HepG2 (cell line): ENCODE measurements around the gene SPATA21. TPM values are rescaled to one million over a fixed set of nuclear protein-coding genes. Genes with fewer than 3 reads are reported as not detected.

Experiments
- ATAC-seq: fragments of 200-7000 bp; cut with Tn5 transposase; 3 replicates; pipeline ENCODE4 v1.9.1; 2020; ENCODE audit warnings: mild to moderate bottlenecking, moderate library complexity
- BruUV-seq: library from RNA; stranded (reverse); fragments of 400-500 nt; replicated peaks from 2 replicates; lab custom pipeline; 2021; lab: Mats Ljungman, UMichigan
- CTCF ChIA-PET: fragments of 300-600 bp; formaldehyde crosslinking; extraction: SDS; loops from one replicate; lab custom pipeline; 2021; ENCODE audit warnings: low total read pairs, inconsistent platforms, low intra/inter-chr PET ratio; lab: Yijun Ruan, JAX
- POLR2A ChIA-PET: fragments of 350-600 bp; sonication (Branson Sonifier 250); formaldehyde crosslinking; loops from one replicate; lab custom pipeline; 2020; ENCODE audit warnings: antibody characterized with exemption, inconsistent platforms; lab: Yijun Ruan, JAX
- DNase-seq: peaks from one replicate; pipeline ENCODE4 v3.0.0-alpha.2; 2015; ENCODE audit warnings: low spot score
- FAIRE-seq: peaks from 3 replicates; lab custom pipeline; 2011; peaks lifted over from hg19 to GRCh38; lab: Jason Lieb, UNC
- H2AFZ ChIP-seq: one replicate; pipeline ENCODE4 v1.6.1; 2011; ENCODE audit warnings: low read length, inconsistent platforms
- H3K27ac ChIP-seq: fragments of 300-600 bp; 3 replicates; pipeline ENCODE4 v1.8.0; 2011; ENCODE audit warnings: mixed run types, mild to moderate bottlenecking, mixed read lengths, low read length, inconsistent platforms; ENCODE audit not compliant: insufficient read depth; ENCODE audit errors: extremely low read length
- H3K27me3 ChIP-seq, 2 experiments: fragments of 200-600 bp in 1 of 2; 2 replicates in 1 of 2; 3 replicates in 1 of 2; pipeline versions ENCODE4 v1.6.0 to v1.8.0; 2011; ENCODE audit warnings: low read length in 2 of 2, mild to moderate bottlenecking in 2 of 2, moderate library complexity in 2 of 2, inconsistent platforms in 1 of 2; ENCODE audit not compliant: insufficient read depth in 2 of 2, control insufficient read depth in 1 of 2
- H3K36me3 ChIP-seq, 2 experiments: fragments of 200-600 bp in 1 of 2; replicated peaks in 1 of 2; 2 replicates in 1 of 2; 3 replicates in 1 of 2; pipeline versions ENCODE4 v1.5.1 to v1.8.0; 2011; ENCODE audit warnings: low read length in 2 of 2, inconsistent platforms in 1 of 2; ENCODE audit not compliant: insufficient read depth in 2 of 2, control insufficient read depth in 1 of 2
- H3K4me1 ChIP-seq: 2 replicates; pipeline ENCODE4 v1.5.1; 2012; ENCODE audit warnings: low read length, inconsistent platforms; ENCODE audit not compliant: insufficient read depth
- H3K4me2 ChIP-seq: 2 replicates; pipeline ENCODE4 v1.6.0; 2011; ENCODE audit warnings: low read depth, low read length, inconsistent platforms
- H3K4me3 ChIP-seq, 3 experiments: fragments of 200-600 bp in 1 of 3; sonication (generic), shearing (Covaris generic) in 1 of 3; replicated peaks in 1 of 3; 2 replicates each; pipeline ENCODE4 v1.5.1; 2011 to 2016; ENCODE audit warnings: low read length in 3 of 3, inconsistent platforms in 2 of 3, low read depth in 2 of 3, mild to moderate bottlenecking in 2 of 3, control low read depth in 1 of 3, mixed read lengths in 1 of 3; ENCODE audit not compliant: insufficient read depth in 1 of 3
- H3K79me2 ChIP-seq: one replicate; pipeline ENCODE4 v1.6.1; 2011; ENCODE audit warnings: low read length, inconsistent platforms; ENCODE audit not compliant: insufficient read depth
- H3K9ac ChIP-seq: 2 replicates; pipeline ENCODE4 v1.6.0; 2011; ENCODE audit warnings: mild to moderate bottlenecking, low read depth, low read length, inconsistent platforms; ENCODE audit not compliant: insufficient read depth
- H3K9me3 ChIP-seq: 2 replicates; pipeline ENCODE4 v1.5.1; 2012; ENCODE audit warnings: mild to moderate bottlenecking, low read length
- H4K20me1 ChIP-seq: 2 replicates; pipeline ENCODE4 v1.6.0; 2011; ENCODE audit warnings: inconsistent platforms, mild to moderate bottlenecking, low read length, moderate library complexity; ENCODE audit not compliant: insufficient read depth
- MTF2 ChIP-seq: sonication (generic); formaldehyde crosslinking; IDR thresholded peaks from 2 replicates; pipeline ENCODE4 v1.5.0; 2020; ENCODE audit warnings: missing genetic modification reagents, borderline replicate concordance
- NCOA1 ChIP-seq: sonication (generic); formaldehyde crosslinking; IDR thresholded peaks from 2 replicates; pipeline ENCODE4 v1.9.0; 2021; ENCODE audit warnings: missing genetic modification reagents
- NKX3-1 ChIP-seq: sonication (generic); formaldehyde crosslinking; IDR thresholded peaks from 2 replicates; pipeline ENCODE4 v1.5.0; 2020; ENCODE audit warnings: missing genetic modification reagents
- NONO ChIP-seq, 2 experiments: fragments of 450-650 bp in 1 of 2; sonication (generic) in 1 of 2; formaldehyde crosslinking in 1 of 2; IDR thresholded peaks in 1 of 2; conservative IDR thresholded peaks in 1 of 2; 2 replicates each; pipeline versions ENCODE4 v1.6.1 to v1.8.0; 2017 to 2022; ENCODE audit warnings: mild to moderate bottlenecking in 1 of 2, missing genetic modification reagents in 1 of 2, moderate library complexity in 1 of 2
- REPIN1 ChIP-seq: sonication (generic); formaldehyde crosslinking; IDR thresholded peaks from 2 replicates; pipeline ENCODE4 v1.8.0; 2022; ENCODE audit warnings: missing genetic modification reagents, low read depth, mild to moderate bottlenecking, borderline replicate concordance
- SP2 ChIP-seq: sonication (generic); formaldehyde crosslinking; IDR thresholded peaks from 2 replicates; pipeline ENCODE4 v1.5.1; 2020; ENCODE audit warnings: mild to moderate bottlenecking, missing genetic modification reagents
- ZNF224 ChIP-seq: sonication (generic); formaldehyde crosslinking; IDR thresholded peaks from 2 replicates; pipeline ENCODE4 v1.5.0; 2020; ENCODE audit warnings: mild to moderate bottlenecking, missing genetic modification reagents
- ZNF572 ChIP-seq: sonication (generic); formaldehyde crosslinking; IDR thresholded peaks from 2 replicates; pipeline ENCODE4 v1.5.1; 2020; ENCODE audit warnings: mild to moderate bottlenecking, missing genetic modification reagents
- ZNF629 ChIP-seq: sonication (generic); formaldehyde crosslinking; conservative IDR thresholded peaks from 2 replicates; pipeline ENCODE4 v1.5.0; 2020; ENCODE audit warnings: missing genetic modification reagents
- ZNF670 ChIP-seq: sonication (generic); formaldehyde crosslinking; IDR thresholded peaks from 2 replicates; pipeline ENCODE4 v1.8.0; 2022; ENCODE audit warnings: mild to moderate bottlenecking, missing genetic modification reagents, borderline replicate concordance
- ZNF710 ChIP-seq: sonication (generic); formaldehyde crosslinking; IDR thresholded peaks from 2 replicates; pipeline ENCODE4 v1.5.0; 2020; ENCODE audit warnings: mild to moderate bottlenecking, missing genetic modification reagents, borderline replicate concordance
- ZSCAN5A ChIP-seq: sonication (generic); formaldehyde crosslinking; IDR thresholded peaks from 2 replicates; pipeline ENCODE4 v1.8.0; 2022; ENCODE audit warnings: mild to moderate bottlenecking, missing genetic modification reagents, borderline replicate concordance
- WGBS: methylation state at CpG from one replicate; pipeline ENCODE4 v1.1.6; 2017; ENCODE audit warnings: low lambda C conversion rate; 5-methylcytosine and 5-hydroxymethylcytosine counted together
- in situ Hi-C: cut with HindIII; loops from 2 replicates; pipeline ENCODE4 v1.10.0; 2017; ENCODE audit warnings: low pct_unique_long_range_greater_than_20kb; ENCODE audit not compliant: extremely low pct_ligation_motif_present
- intact Hi-C: fragments of 100-400 bp; cut with micrococcal nuclease; formaldehyde crosslinking; loops from one replicate; pipeline ENCODE4 v1.10.0; 2022; ENCODE audit not compliant: unreplicated experiment
- polyA plus RNA-seq, 8 experiments: library from polyadenylated mRNA; depleted of rRNA in 3 of 8; stranded (reverse) in 7 of 8; unstranded in 1 of 8; fragments of >200 nt; fragmentation: Illumina TruSeq in 4 of 8; extraction: Trizol in 4 of 8; gene quantifications; 2 replicates each; pipeline versions ENCODE4 v1.2.1 to v1.2.3, GENCODE V29; 2011 to 2016; ENCODE audit warnings: low read depth in 4 of 8, missing spikeins in 1 of 8, mixed read lengths in 1 of 8; ENCODE audit not compliant: insufficient read depth in 1 of 8
- total RNA-seq, 5 experiments: library from RNA; depleted of rRNA; stranded (reverse); fragments of >200 nt; fragmentation: Illumina TruSeq; extraction: Trizol; gene quantifications; 2 replicates each; pipeline ENCODE4 v1.2.3, GENCODE V29; 2016; ENCODE audit warnings: low read depth in 1 of 5
- TF ChIP-seq, protein P1 (sequence below): sonication (generic); formaldehyde crosslinking; IDR thresholded peaks from 2 replicates; pipeline ENCODE4 v1.4.0; 2020; ENCODE audit warnings: missing genetic modification reagents, borderline replicate concordance

Gene SPATA21
- total and polyA plus RNA-seq, 2 of the 13 experiments (the other 11 are each of a cell fraction or from before 2014, with no cell fraction given) = 0.80 to 1.4 TPM

- ChIA-PET POLR2A (interaction anchor here (0.9 to 2.5 kb wide), 5 partner anchors 11 to 34 kb away, joined by 3 to 22 read pairs (median 5); partner anchors contain the start of gene SZRD1), CTCF (no interaction called here)
- Histone ChIP-seq H3K4me1 (peaks cover 37% of the 10 kb centered on the region), H3K4me2 (peak overlapping the region; percentile 96), H3K4me3 (peak overlapping the region; percentile 57 to 92 (median 66)), H3K36me3 (no peaks in the 10 kb centered on the region; a peak in 1 of 5 replicates), H3K79me2 (peaks cover 41% of the 10 kb centered on the region), H2AFZ (peak overlapping the region; percentile 59), H3K9ac (peak overlapping the region; percentile 93), H3K9me3 (no peaks in the 10 kb centered on the region), H4K20me1 (peaks cover 14% of the 10 kb centered on the region), H3K27me3 (no peaks in the 10 kb centered on the region; a peak in 1 of 5 replicates), H3K27ac (peak overlapping the region; percentile 74)
- FAIRE-seq = no peak
- intact Hi-C loops = loop anchor here (1.0 kb wide), 1 partner anchor 14 kb away; the partner anchor contains the start of gene SZRD1
- WGBS = 65% methylated on average over 11 of the region's 11 CpGs
- in situ Hi-C loops = no loop called here
- BruUV-seq = TSS peak; percentile 90
- ATAC-seq = no peak
- no peak for DNase-seq
- TF ChIP-seq, protein P1, sequence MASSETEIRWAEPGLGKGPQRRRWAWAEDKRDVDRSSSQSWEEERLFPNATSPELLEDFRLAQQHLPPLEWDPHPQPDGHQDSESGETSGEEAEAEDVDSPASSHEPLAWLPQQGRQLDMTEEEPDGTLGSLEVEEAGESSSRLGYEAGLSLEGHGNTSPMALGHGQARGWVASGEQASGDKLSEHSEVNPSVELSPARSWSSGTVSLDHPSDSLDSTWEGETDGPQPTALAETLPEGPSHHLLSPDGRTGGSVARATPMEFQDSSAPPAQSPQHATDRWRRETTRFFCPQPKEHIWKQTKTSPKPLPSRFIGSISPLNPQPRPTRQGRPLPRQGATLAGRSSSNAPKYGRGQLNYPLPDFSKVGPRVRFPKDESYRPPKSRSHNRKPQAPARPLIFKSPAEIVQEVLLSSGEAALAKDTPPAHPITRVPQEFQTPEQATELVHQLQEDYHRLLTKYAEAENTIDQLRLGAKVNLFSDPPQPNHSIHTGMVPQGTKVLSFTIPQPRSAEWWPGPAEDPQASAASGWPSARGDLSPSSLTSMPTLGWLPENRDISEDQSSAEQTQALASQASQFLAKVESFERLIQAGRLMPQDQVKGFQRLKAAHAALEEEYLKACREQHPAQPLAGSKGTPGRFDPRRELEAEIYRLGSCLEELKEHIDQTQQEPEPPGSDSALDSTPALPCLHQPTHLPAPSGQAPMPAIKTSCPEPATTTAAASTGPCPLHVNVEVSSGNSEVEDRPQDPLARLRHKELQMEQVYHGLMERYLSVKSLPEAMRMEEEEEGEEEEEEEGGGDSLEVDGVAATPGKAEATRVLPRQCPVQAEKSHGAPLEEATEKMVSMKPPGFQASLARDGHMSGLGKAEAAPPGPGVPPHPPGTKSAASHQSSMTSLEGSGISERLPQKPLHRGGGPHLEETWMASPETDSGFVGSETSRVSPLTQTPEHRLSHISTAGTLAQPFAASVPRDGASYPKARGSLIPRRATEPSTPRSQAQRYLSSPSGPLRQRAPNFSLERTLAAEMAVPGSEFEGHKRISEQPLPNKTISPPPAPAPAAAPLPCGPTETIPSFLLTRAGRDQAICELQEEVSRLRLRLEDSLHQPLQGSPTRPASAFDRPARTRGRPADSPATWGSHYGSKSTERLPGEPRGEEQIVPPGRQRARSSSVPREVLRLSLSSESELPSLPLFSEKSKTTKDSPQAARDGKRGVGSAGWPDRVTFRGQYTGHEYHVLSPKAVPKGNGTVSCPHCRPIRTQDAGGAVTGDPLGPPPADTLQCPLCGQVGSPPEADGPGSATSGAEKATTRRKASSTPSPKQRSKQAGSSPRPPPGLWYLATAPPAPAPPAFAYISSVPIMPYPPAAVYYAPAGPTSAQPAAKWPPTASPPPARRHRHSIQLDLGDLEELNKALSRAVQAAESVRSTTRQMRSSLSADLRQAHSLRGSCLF (CRISPR knock-in tag) = 0 out of 2 replicates have a peak, but pooled peaks have one; percentile 32
- TF ChIP-seq SP2 (CRISPR knock-in tag) = no peak
- TF ChIP-seq ZNF224 (CRISPR knock-in tag) = peak; percentile 12; the same call in 1 of the 2 replicates
- peak; percentile 1; the same call in 1 of the 2 replicates for TF ChIP-seq NKX3-1 (CRISPR knock-in tag)
- 0 out of 2 replicates have a peak, but pooled peaks have one; percentile 33 for TF ChIP-seq ZSCAN5A (CRISPR knock-in tag)
- peak; percentile 35; the same call in 1 of the 2 replicates for TF ChIP-seq NCOA1 (CRISPR knock-in tag)
- no peak for TF ChIP-seq ZNF572 (CRISPR knock-in tag)
- TF ChIP-seq ZNF710 (CRISPR knock-in tag) = 0 out of 2 replicates have a peak, but pooled peaks have one; percentile 8
- 0 out of 2 replicates have a peak, but pooled peaks have one; percentile 9 for TF ChIP-seq REPIN1
- TF ChIP-seq ZNF629 (CRISPR knock-in tag) = peak; percentile 11; the same call in 1 of the 2 replicates
- TF ChIP-seq ZNF670 = 0 out of 2 replicates have a peak, but pooled peaks have one; percentile 62
- TF ChIP-seq NONO (IDR thresholded peaks at IDR 0.05) = no peak
- no peak for TF ChIP-seq NONO (CRISPR knock-in tag; conservative IDR thresholded peaks at IDR 0.05)
- TF ChIP-seq MTF2 = 0 out of 2 replicates have a peak, but pooled peaks have one; percentile 68
Observed at GRCh38 chr1:16352842-16353535, 84.2 kb downstream of the SPATA21 start.
